OCI-LY1 (cell line): ENCODE data around the gene SMAD6.

Experiments used
- H2AFZ ChIP-seq: fragments of 200-600 bp; sonication (generic), shearing (Covaris generic); 2 replicates; pipeline ENCODE4 v1.6.0; 2014; ENCODE audit warnings: antibody characterized with exemption, mild to moderate bottlenecking, low read length
- H3F3A ChIP-seq: fragments of 200-600 bp; sonication (generic), shearing (Covaris generic); 2 replicates; pipeline ENCODE4 v1.6.0; 2014; ENCODE audit warnings: mild to moderate bottlenecking, antibody characterized with exemption, low read length, moderate library complexity; ENCODE audit not compliant: insufficient read depth
- H3K27ac ChIP-seq: fragments of 200-600 bp; sonication (generic); 2 replicates; pipeline ENCODE4 v1.5.1; 2014; ENCODE audit warnings: low read length, mixed run types, mild to moderate bottlenecking, low read depth; ENCODE audit not compliant: poor library complexity, severe bottlenecking
- H3K27me3 ChIP-seq: fragments of 200-600 bp; sonication (generic); 2 replicates; pipeline ENCODE4 v1.6.0; 2014; ENCODE audit warnings: antibody characterized with exemption, mild to moderate bottlenecking, low read length, moderate library complexity; ENCODE audit not compliant: insufficient read depth
- H3K36me3 ChIP-seq: fragments of 200-600 bp; sonication (generic); 2 replicates; pipeline ENCODE4 v1.6.1; 2014; ENCODE audit warnings: mild to moderate bottlenecking, antibody characterized with exemption, low read length, moderate library complexity, mixed read lengths; ENCODE audit not compliant: insufficient read depth
- H3K4me1 ChIP-seq: fragments of 200-600 bp; sonication (generic); 2 replicates; pipeline ENCODE4 v1.5.1; 2014; ENCODE audit warnings: mild to moderate bottlenecking, low read length, moderate library complexity; ENCODE audit not compliant: insufficient read depth, severe bottlenecking
- H3K4me2 ChIP-seq: fragments of 200-600 bp; sonication (generic), shearing (Covaris generic); 2 replicates; pipeline ENCODE4 v1.6.1; 2014; ENCODE audit warnings: low read length
- H3K4me3 ChIP-seq: fragments of 200-600 bp; sonication (generic); 2 replicates; pipeline ENCODE4 v1.5.1; 2014; ENCODE audit warnings: low read length, low read depth, mild to moderate bottlenecking, mixed read lengths; ENCODE audit not compliant: poor library complexity, severe bottlenecking
- H3K79me2 ChIP-seq: fragments of 200-600 bp; shearing (Covaris generic); 2 replicates; pipeline ENCODE4 v1.6.1; 2016; ENCODE audit warnings: mixed run types, low read length, mixed read lengths; ENCODE audit not compliant: insufficient read depth
- H3K9ac ChIP-seq: fragments of 200-600 bp; sonication (generic), shearing (Covaris generic); 2 replicates; pipeline ENCODE4 v1.6.1; 2014; ENCODE audit warnings: mild to moderate bottlenecking, low read length, mixed read lengths
- H3K9me2 ChIP-seq: fragments of 200-600 bp; sonication (generic), shearing (Covaris generic); 2 replicates; pipeline ENCODE4 v1.6.1; 2014; ENCODE audit warnings: low read depth, mild to moderate bottlenecking, low read length, mixed read lengths
- H3K9me3 ChIP-seq: fragments of 200-600 bp; shearing (Covaris generic); 2 replicates; pipeline ENCODE4 v1.6.1; 2014; ENCODE audit warnings: low read length, mixed read lengths
- H4K20me1 ChIP-seq: fragments of 200-600 bp; sonication (generic), shearing (Covaris generic); 2 replicates; pipeline ENCODE4 v1.6.0; 2016; ENCODE audit warnings: mild to moderate bottlenecking, low read length; ENCODE audit not compliant: insufficient read depth
- CTCF ChIP-seq: fragments of 200-600 bp; sonication (generic), shearing (Covaris generic); IDR thresholded peaks from 2 replicates; pipeline ENCODE4 v1.5.1; 2017; ENCODE audit warnings: mild to moderate bottlenecking, antibody characterized with exemption, low read length, moderate library complexity, mixed read lengths
- EZH2 ChIP-seq: fragments of 200-600 bp; sonication (generic), shearing (Covaris generic); IDR thresholded peaks from 2 replicates; pipeline ENCODE4 v1.8.0; 2017; ENCODE audit warnings: borderline replicate concordance, mixed run types, mild to moderate bottlenecking, antibody characterized with exemption, low read length, moderate library complexity, mixed read lengths

Gene SMAD6

GRCh38 chr15:66691727-66692126 lies 10.3 kb upstream of the SMAD6 start:
- no peaks in the 10 kb centered on the region for H3K36me3 ChIP-seq
- H3K4me1 ChIP-seq, result peaks cover 26% of the 10 kb centered on the region
- no peaks in the 10 kb centered on the region for H4K20me1 ChIP-seq
- no peak overlapping the region for H3K4me2 ChIP-seq
- TF ChIP-seq CTCF (no peak), EZH2 (no peak)
- H3K27me3 ChIP-seq, result no peaks in the 10 kb centered on the region
- H3K27ac ChIP-seq, result peak overlapping the region; percentile 80
- H3F3A ChIP-seq, result no peaks in the 10 kb centered on the region
- H2AFZ ChIP-seq, result no peak overlapping the region
- H3K9ac ChIP-seq, result no peak overlapping the region
- no peak overlapping the region for H3K4me3 ChIP-seq
- H3K9me3 ChIP-seq, result no peaks in the 10 kb centered on the region
- no peaks in the 10 kb centered on the region for H3K79me2 ChIP-seq
- H3K9me2 ChIP-seq, result no peaks in the 10 kb centered on the region

- no peaks in the 10 kb centered on the region for H3K27me3 ChIP-seq
Measured at GRCh38 chr15:66692391-66692790, 9.6 kb upstream of the SMAD6 start.

GRCh38 chr15:66692808-66693596 lies 9.0 kb upstream of the SMAD6 start:
- Histone ChIP-seq H3K9me2 (no peaks in the 10 kb centered on the region), H3K4me3 (no peak overlapping the region), H3K79me2 (no peaks in the 10 kb centered on the region), H3K9ac (peak overlapping the region; percentile 56), H2AFZ (peak overlapping the region; percentile 97), H3F3A (no peaks in the 10 kb centered on the region), H3K36me3 (no peaks in the 10 kb centered on the region), H3K27ac (peak overlapping the region; percentile 80), H3K27me3 (no peaks in the 10 kb centered on the region), H4K20me1 (no peaks in the 10 kb centered on the region), H3K9me3 (no peaks in the 10 kb centered on the region), H3K4me1 (peaks cover 26% of the 10 kb centered on the region), H3K4me2 (peak overlapping the region; percentile 56)
- TF ChIP-seq CTCF (no peak), EZH2 (no peak)

More at GRCh38 chr15:66692391-66692790, 9.6 kb upstream of the SMAD6 start:
- H3K4me3 ChIP-seq, result no peak overlapping the region
- peaks cover 26% of the 10 kb centered on the region for H3K4me1 ChIP-seq
- H2AFZ ChIP-seq, result peak overlapping the region; percentile 78
- H3K9ac ChIP-seq, result peak overlapping the region; percentile 56
- no peaks in the 10 kb centered on the region for H3K9me2 ChIP-seq
- no peaks in the 10 kb centered on the region for H3K79me2 ChIP-seq
- H3K27ac ChIP-seq, result peak overlapping the region; percentile 80
- no peak overlapping the region; the same call in 1 of the 2 replicates for H3K4me2 ChIP-seq
- H4K20me1 ChIP-seq, result no peaks in the 10 kb centered on the region
- TF ChIP-seq CTCF (no peak), EZH2 (no peak)
- H3K36me3 ChIP-seq, result no peaks in the 10 kb centered on the region
- H3K9me3 ChIP-seq, result no peaks in the 10 kb centered on the region
- no peaks in the 10 kb centered on the region for H3F3A ChIP-seq
